Gastroesophageal sphincter (tissue), 4 donors: ENCODE data around the gene EEIG2. TPM values are rescaled to one million over a fixed set of nuclear protein-coding genes. Genes with fewer than 3 reads are reported as not detected.

Experiments
- total RNA-seq, 4 donors: library from RNA; depleted of rRNA; stranded (reverse); fragments of >200 nt; gene quantifications; one replicate each; pipeline ENCODE4 v1.1.0, GENCODE V29; 2016

The EEIG2 gene
- total RNA-seq, 4 donors from 2014 or later: 11.6 to 23.8 (median 14.9) TPM

Other genes with a start within 250 kb of the EEIG2 start
- gene NBPF6, start 109.8 kb upstream of the EEIG2 start, total RNA-seq: not detected
- gene HENMT1, start 101.0 kb downstream of the EEIG2 start, total RNA-seq: 1 to 10 TPM; 2.5 to 3.6 (median 2.9) TPM
- 10 to 100 TPM; 15.2 to 37.0 (median 24.5) TPM for gene PRPF38B, start 132.2 kb downstream of the EEIG2 start, total RNA-seq
- gene FNDC7, start 152.8 kb downstream of the EEIG2 start, total RNA-seq: not detected
- 100 to 1,000 TPM in 1 of 4 donors, 10 to 100 TPM in 3; 55.8 to 154 (median 79.9) TPM for gene STXBP3, start 186.6 kb downstream of the EEIG2 start, total RNA-seq